ENCODE results near the gene ZSCAN12. TPM values are rescaled to one million over a fixed set of nuclear protein-coding genes. Genes with fewer than 3 reads are reported as not detected.

The ZSCAN12 gene
- total and polyA plus RNA-seq, 2 donors (not counting 1 experiment from before 2014, with no cell fraction given): 4.7 to 9.6 TPM

DNA sequence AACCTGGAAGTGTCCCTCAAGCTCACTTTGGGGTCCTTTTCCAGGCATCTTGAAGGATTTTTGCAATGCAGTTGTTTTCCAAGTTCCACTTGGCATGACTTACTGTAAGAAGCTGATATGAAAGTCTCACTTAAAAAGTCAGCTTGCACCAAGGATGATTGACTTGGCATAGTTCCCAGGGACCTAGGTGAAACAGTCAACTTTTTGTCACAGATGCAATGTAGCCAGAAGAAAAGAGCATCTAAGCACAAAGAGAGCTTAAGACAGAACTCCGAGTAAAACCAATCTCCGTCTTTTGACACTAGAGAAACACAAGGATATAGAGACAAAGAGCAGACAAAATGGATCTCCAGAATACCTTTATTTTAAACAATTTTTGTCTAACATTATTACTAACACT, 2.6 kb upstream of the ZSCAN12 start:
- H3K4me3 ChIP-seq (replicated peaks in 1 of 4; ENCODE audit: control extremely low read depth in 1 of 4, insufficient read depth in 1 of 4, low read depth in 3 of 4, low read length in 4 of 4): no peak overlapping the region
- peaks cover 4% of the 10 kb centered on the region for H3K4me1 ChIP-seq (ENCODE audit: control insufficient read depth, extremely low read depth, insufficient read depth, low read length)
- no peak overlapping the region for H2AFZ ChIP-seq (ENCODE audit: low read length)
- no peak for DNase-seq (ENCODE audit: low read depth in 2 of 2)
- H3K27ac ChIP-seq (ENCODE audit: insufficient read depth, low read length): no peak overlapping the region
- H4K20me1 ChIP-seq (ENCODE audit: control insufficient read depth, extremely low read depth, insufficient read depth, low read length): no peaks in the 10 kb centered on the region
- H3K27me3 ChIP-seq (ENCODE audit: control insufficient read depth, insufficient read depth, low read length): no peaks in the 10 kb centered on the region
- H3K79me2 ChIP-seq (ENCODE audit: control insufficient read depth, insufficient read depth, low read length): peaks cover 18% of the 10 kb centered on the region
- no peak overlapping the region for H3K9ac ChIP-seq (ENCODE audit: insufficient read depth, low read length)
- peaks cover 2% of the 10 kb centered on the region for H3K36me3 ChIP-seq (ENCODE audit: control insufficient read depth, insufficient read depth, low read length)
- H3K9me3 ChIP-seq (ENCODE audit: control insufficient read depth, insufficient read depth, low read depth, low read length): no peaks in the 10 kb centered on the region
- TF ChIP-seq, protein P1, sequence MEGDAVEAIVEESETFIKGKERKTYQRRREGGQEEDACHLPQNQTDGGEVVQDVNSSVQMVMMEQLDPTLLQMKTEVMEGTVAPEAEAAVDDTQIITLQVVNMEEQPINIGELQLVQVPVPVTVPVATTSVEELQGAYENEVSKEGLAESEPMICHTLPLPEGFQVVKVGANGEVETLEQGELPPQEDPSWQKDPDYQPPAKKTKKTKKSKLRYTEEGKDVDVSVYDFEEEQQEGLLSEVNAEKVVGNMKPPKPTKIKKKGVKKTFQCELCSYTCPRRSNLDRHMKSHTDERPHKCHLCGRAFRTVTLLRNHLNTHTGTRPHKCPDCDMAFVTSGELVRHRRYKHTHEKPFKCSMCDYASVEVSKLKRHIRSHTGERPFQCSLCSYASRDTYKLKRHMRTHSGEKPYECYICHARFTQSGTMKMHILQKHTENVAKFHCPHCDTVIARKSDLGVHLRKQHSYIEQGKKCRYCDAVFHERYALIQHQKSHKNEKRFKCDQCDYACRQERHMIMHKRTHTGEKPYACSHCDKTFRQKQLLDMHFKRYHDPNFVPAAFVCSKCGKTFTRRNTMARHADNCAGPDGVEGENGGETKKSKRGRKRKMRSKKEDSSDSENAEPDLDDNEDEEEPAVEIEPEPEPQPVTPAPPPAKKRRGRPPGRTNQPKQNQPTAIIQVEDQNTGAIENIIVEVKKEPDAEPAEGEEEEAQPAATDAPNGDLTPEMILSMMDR (conservative IDR thresholded peaks at IDR 0.05 in 1 of 2, IDR thresholded peaks at IDR 0.05 in 1 of 2; ENCODE audit: low read depth in 1 of 2, low read length in 2 of 2): no peak
- no peak for TF ChIP-seq EZH2 (IDR thresholded peaks at IDR 0.05; ENCODE audit: low read length, missing control alignments)
- no peak overlapping the region for H3K4me2 ChIP-seq (ENCODE audit: extremely low read depth, insufficient read depth, low read length)

DNA sequence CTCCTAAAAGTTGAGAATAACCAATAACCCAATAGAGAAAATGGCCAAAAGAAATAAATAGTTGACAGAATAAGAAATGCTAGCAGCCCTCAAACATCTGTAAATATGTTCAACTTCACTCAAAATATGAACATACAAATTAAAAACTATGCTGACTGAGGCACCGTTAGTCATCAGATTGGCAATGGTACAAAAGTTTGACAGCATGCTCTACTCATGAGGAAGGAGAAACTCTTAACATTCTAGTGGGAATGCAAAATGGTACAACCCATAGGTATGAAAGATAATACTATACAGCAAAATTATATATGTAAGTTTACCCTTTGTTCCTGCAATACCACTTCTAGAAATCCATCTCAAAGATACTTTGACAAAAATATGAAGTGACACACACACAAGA, 1.6 kb upstream of the ZSCAN12 start:
- peaks cover 2% of the 10 kb centered on the region for H3K36me3 ChIP-seq (ENCODE audit: control insufficient read depth, insufficient read depth, low read length)
- H3K9me3 ChIP-seq (ENCODE audit: control insufficient read depth, insufficient read depth, low read depth, low read length): no peaks in the 10 kb centered on the region
- H3K4me2 ChIP-seq (ENCODE audit: extremely low read depth, insufficient read depth, low read length): peak overlapping the region; percentile 9
- H2AFZ ChIP-seq (ENCODE audit: low read length): no peak overlapping the region
- peak; percentile 25 to 43 for DNase-seq (ENCODE audit: low read depth in 2 of 2)
- peaks cover 6% of the 10 kb centered on the region for H3K4me1 ChIP-seq (ENCODE audit: control insufficient read depth, extremely low read depth, insufficient read depth, low read length)
- H3K9ac ChIP-seq (ENCODE audit: insufficient read depth, low read length): no peak overlapping the region
- no peak for TF ChIP-seq EZH2 (IDR thresholded peaks at IDR 0.05; ENCODE audit: low read length, missing control alignments)
- TF ChIP-seq, protein P1 (conservative IDR thresholded peaks at IDR 0.05 in 1 of 2, IDR thresholded peaks at IDR 0.05 in 1 of 2; ENCODE audit: low read depth in 1 of 2, low read length in 2 of 2): no peak
- no peaks in the 10 kb centered on the region for H3K27me3 ChIP-seq (ENCODE audit: control insufficient read depth, insufficient read depth, low read length)
- H4K20me1 ChIP-seq (ENCODE audit: control insufficient read depth, extremely low read depth, insufficient read depth, low read length): no peaks in the 10 kb centered on the region
- H3K4me3 ChIP-seq (replicated peaks in 1 of 4; ENCODE audit: control extremely low read depth in 1 of 4, insufficient read depth in 1 of 4, low read depth in 3 of 4, low read length in 4 of 4): no peak overlapping the region
- no peak overlapping the region for H3K27ac ChIP-seq (ENCODE audit: insufficient read depth, low read length)
- H3K79me2 ChIP-seq (ENCODE audit: control insufficient read depth, insufficient read depth, low read length): peaks cover 19% of the 10 kb centered on the region

DNA sequence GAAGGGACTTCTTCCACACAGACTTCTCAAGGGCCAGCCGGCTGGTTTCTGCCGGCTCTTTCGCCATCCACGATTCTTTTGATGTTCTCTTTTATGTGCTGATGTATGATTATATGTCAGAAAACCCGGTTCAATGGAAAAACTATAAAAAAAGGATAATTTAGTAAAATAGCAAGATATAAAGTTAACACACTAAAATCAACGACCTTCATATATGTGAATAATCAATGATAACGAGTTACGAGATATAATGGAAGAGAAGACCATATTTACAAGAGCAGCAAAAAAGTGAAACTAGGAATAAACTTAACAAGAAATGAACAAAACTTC, 540 bp upstream of the ZSCAN12 start:
- H3K4me1 ChIP-seq (ENCODE audit: control insufficient read depth, extremely low read depth, insufficient read depth, low read length): peaks cover 6% of the 10 kb centered on the region
- peak overlapping the region; percentile 88 for H3K27ac ChIP-seq (ENCODE audit: insufficient read depth, low read length)
- TF ChIP-seq EZH2 (IDR thresholded peaks at IDR 0.05; ENCODE audit: low read length, missing control alignments): no peak
- TF ChIP-seq, protein P1 (conservative IDR thresholded peaks at IDR 0.05 in 1 of 2, IDR thresholded peaks at IDR 0.05 in 1 of 2; ENCODE audit: low read depth in 1 of 2, low read length in 2 of 2): no peak
- no peaks in the 10 kb centered on the region for H3K9me3 ChIP-seq (ENCODE audit: control insufficient read depth, insufficient read depth, low read depth, low read length)
- H3K36me3 ChIP-seq (ENCODE audit: control insufficient read depth, insufficient read depth, low read length): peaks cover 4% of the 10 kb centered on the region
- no peak for DNase-seq (ENCODE audit: low read depth in 2 of 2)
- peaks cover 21% of the 10 kb centered on the region for H3K79me2 ChIP-seq (ENCODE audit: control insufficient read depth, insufficient read depth, low read length)
- H3K4me2 ChIP-seq (ENCODE audit: extremely low read depth, insufficient read depth, low read length): peak overlapping the region; percentile 83
- peak overlapping the region; percentile 83 to 98 (median 94) for H3K4me3 ChIP-seq (replicated peaks in 1 of 4; ENCODE audit: control extremely low read depth in 1 of 4, insufficient read depth in 1 of 4, low read depth in 3 of 4, low read length in 4 of 4)
- no peaks in the 10 kb centered on the region for H4K20me1 ChIP-seq (ENCODE audit: control insufficient read depth, extremely low read depth, insufficient read depth, low read length)
- H3K9ac ChIP-seq (ENCODE audit: insufficient read depth, low read length): peak overlapping the region; percentile 77
- H2AFZ ChIP-seq (ENCODE audit: low read length): peak overlapping the region; percentile 99
- H3K27me3 ChIP-seq (ENCODE audit: control insufficient read depth, insufficient read depth, low read length): no peaks in the 10 kb centered on the region
